HepG2 (cell line): ENCODE data around the gene PCIF1. TPM values are rescaled to one million over a fixed set of nuclear protein-coding genes. Genes with fewer than 3 reads are reported as not detected.

Experiments
- ATAC-seq: fragments of 200-7000 bp; cut with Tn5 transposase; 3 replicates; pipeline ENCODE4 v1.9.1; 2020; ENCODE audit warnings: mild to moderate bottlenecking, moderate library complexity
- BruUV-seq: library from RNA; stranded (reverse); fragments of 400-500 nt; replicated peaks from 2 replicates; lab custom pipeline; 2021; lab: Mats Ljungman, UMichigan
- CTCF ChIA-PET: fragments of 300-600 bp; formaldehyde crosslinking; extraction: SDS; loops from one replicate; lab custom pipeline; 2021; ENCODE audit warnings: low total read pairs, inconsistent platforms, low intra/inter-chr PET ratio; lab: Yijun Ruan, JAX
- POLR2A ChIA-PET: fragments of 350-600 bp; sonication (Branson Sonifier 250); formaldehyde crosslinking; loops from one replicate; lab custom pipeline; 2020; ENCODE audit warnings: antibody characterized with exemption, inconsistent platforms; lab: Yijun Ruan, JAX
- DNase-seq: peaks from one replicate; pipeline ENCODE4 v3.0.0-alpha.2; 2015; ENCODE audit warnings: low spot score
- FAIRE-seq: peaks from 3 replicates; lab custom pipeline; 2011; peaks lifted over from hg19 to GRCh38; lab: Jason Lieb, UNC
- H2AFZ ChIP-seq: one replicate; pipeline ENCODE4 v1.6.1; 2011; ENCODE audit warnings: low read length, inconsistent platforms
- H3K27ac ChIP-seq: fragments of 300-600 bp; 3 replicates; pipeline ENCODE4 v1.8.0; 2011; ENCODE audit warnings: mixed run types, mild to moderate bottlenecking, mixed read lengths, low read length, inconsistent platforms; ENCODE audit not compliant: insufficient read depth; ENCODE audit errors: extremely low read length
- H3K27me3 ChIP-seq, 2 experiments: fragments of 200-600 bp in 1 of 2; 2 replicates in 1 of 2; 3 replicates in 1 of 2; pipeline versions ENCODE4 v1.6.0 to v1.8.0; 2011; ENCODE audit warnings: low read length in 2 of 2, mild to moderate bottlenecking in 2 of 2, moderate library complexity in 2 of 2, inconsistent platforms in 1 of 2; ENCODE audit not compliant: insufficient read depth in 2 of 2, control insufficient read depth in 1 of 2
- H3K36me3 ChIP-seq, 2 experiments: fragments of 200-600 bp in 1 of 2; replicated peaks in 1 of 2; 2 replicates in 1 of 2; 3 replicates in 1 of 2; pipeline versions ENCODE4 v1.5.1 to v1.8.0; 2011; ENCODE audit warnings: low read length in 2 of 2, inconsistent platforms in 1 of 2; ENCODE audit not compliant: insufficient read depth in 2 of 2, control insufficient read depth in 1 of 2
- H3K4me1 ChIP-seq: 2 replicates; pipeline ENCODE4 v1.5.1; 2012; ENCODE audit warnings: low read length, inconsistent platforms; ENCODE audit not compliant: insufficient read depth
- H3K4me2 ChIP-seq: 2 replicates; pipeline ENCODE4 v1.6.0; 2011; ENCODE audit warnings: low read depth, low read length, inconsistent platforms
- H3K4me3 ChIP-seq, 3 experiments: fragments of 200-600 bp in 1 of 3; sonication (generic), shearing (Covaris generic) in 1 of 3; replicated peaks in 1 of 3; 2 replicates each; pipeline ENCODE4 v1.5.1; 2011 to 2016; ENCODE audit warnings: low read length in 3 of 3, inconsistent platforms in 2 of 3, low read depth in 2 of 3, mild to moderate bottlenecking in 2 of 3, control low read depth in 1 of 3, mixed read lengths in 1 of 3; ENCODE audit not compliant: insufficient read depth in 1 of 3
- H3K79me2 ChIP-seq: one replicate; pipeline ENCODE4 v1.6.1; 2011; ENCODE audit warnings: low read length, inconsistent platforms; ENCODE audit not compliant: insufficient read depth
- H3K9ac ChIP-seq: 2 replicates; pipeline ENCODE4 v1.6.0; 2011; ENCODE audit warnings: mild to moderate bottlenecking, low read depth, low read length, inconsistent platforms; ENCODE audit not compliant: insufficient read depth
- H3K9me3 ChIP-seq: 2 replicates; pipeline ENCODE4 v1.5.1; 2012; ENCODE audit warnings: mild to moderate bottlenecking, low read length
- H4K20me1 ChIP-seq: 2 replicates; pipeline ENCODE4 v1.6.0; 2011; ENCODE audit warnings: inconsistent platforms, mild to moderate bottlenecking, low read length, moderate library complexity; ENCODE audit not compliant: insufficient read depth
- MED1 ChIP-seq: sonication (generic); formaldehyde crosslinking; IDR thresholded peaks from 2 replicates; pipeline ENCODE4 v1.4.0; 2020; ENCODE audit warnings: missing genetic modification reagents
- NFYB ChIP-seq: sonication (generic); formaldehyde crosslinking; IDR thresholded peaks from 2 replicates; pipeline ENCODE4 v1.4.0; 2020; ENCODE audit warnings: missing genetic modification reagents
- REL ChIP-seq: sonication (generic); formaldehyde crosslinking; conservative IDR thresholded peaks from 2 replicates; pipeline ENCODE4 v1.8.0; 2022; ENCODE audit warnings: mild to moderate bottlenecking, missing genetic modification reagents, moderate library complexity
- TEAD3 ChIP-seq: optimal IDR thresholded peaks from 2 replicates; pipeline ENCODE3; 2016; ENCODE audit warnings: borderline replicate concordance
- ZNF761 ChIP-seq: sonication (generic); formaldehyde crosslinking; conservative IDR thresholded peaks from 2 replicates; pipeline ENCODE4 v1.4.0; 2020; ENCODE audit warnings: mild to moderate bottlenecking, missing genetic modification reagents
- ZXDC ChIP-seq: sonication (generic); formaldehyde crosslinking; IDR thresholded peaks from 2 replicates; pipeline ENCODE4 v1.5.0; 2020; ENCODE audit warnings: mild to moderate bottlenecking, missing genetic modification reagents
- WGBS: methylation state at CpG from one replicate; pipeline ENCODE4 v1.1.6; 2017; ENCODE audit warnings: low lambda C conversion rate; 5-methylcytosine and 5-hydroxymethylcytosine counted together
- in situ Hi-C: cut with HindIII; loops from 2 replicates; pipeline ENCODE4 v1.10.0; 2017; ENCODE audit warnings: low pct_unique_long_range_greater_than_20kb; ENCODE audit not compliant: extremely low pct_ligation_motif_present
- intact Hi-C: fragments of 100-400 bp; cut with micrococcal nuclease; formaldehyde crosslinking; loops from one replicate; pipeline ENCODE4 v1.10.0; 2022; ENCODE audit not compliant: unreplicated experiment
- polyA plus RNA-seq, 8 experiments: library from polyadenylated mRNA; depleted of rRNA in 3 of 8; stranded (reverse) in 7 of 8; unstranded in 1 of 8; fragments of >200 nt; fragmentation: Illumina TruSeq in 4 of 8; extraction: Trizol in 4 of 8; gene quantifications; 2 replicates each; pipeline versions ENCODE4 v1.2.1 to v1.2.3, GENCODE V29; 2011 to 2016; ENCODE audit warnings: low read depth in 4 of 8, missing spikeins in 1 of 8, mixed read lengths in 1 of 8; ENCODE audit not compliant: insufficient read depth in 1 of 8
- total RNA-seq, 5 experiments: library from RNA; depleted of rRNA; stranded (reverse); fragments of >200 nt; fragmentation: Illumina TruSeq; extraction: Trizol; gene quantifications; 2 replicates each; pipeline ENCODE4 v1.2.3, GENCODE V29; 2016; ENCODE audit warnings: low read depth in 1 of 5
- TF ChIP-seq, protein P1 (sequence below): IDR thresholded peaks from 2 replicates; pipeline ENCODE4 v1.6.1; 2012; ENCODE audit warnings: low read depth, low read length, improper control_type of control experiment
- TF ChIP-seq, protein P2 (sequence below): IDR thresholded peaks from 2 replicates; pipeline ENCODE4 v1.6.1; 2016; ENCODE audit warnings: low read depth, missing genetic modification reagents, missing compliant biosample characterization

Gene PCIF1
- total and polyA plus RNA-seq, 2 of the 13 experiments (the other 11 are each of a cell fraction or from before 2014, with no cell fraction given), result 20.9 to 24.4 TPM

- in situ Hi-C loops, result no loop called here
- FAIRE-seq (no peak), ATAC-seq (no peak), DNase-seq (no peak)
- Histone ChIP-seq H3K4me3 (no peak overlapping the region), H3K79me2 (no peaks in the 10 kb centered on the region), H3K9ac (no peak overlapping the region), H2AFZ (no peak overlapping the region), H3K4me2 (no peak overlapping the region), H3K27ac (no peak overlapping the region), H3K27me3 (no peaks in the 10 kb centered on the region), H4K20me1 (no peaks in the 10 kb centered on the region), H3K9me3 (no peaks in the 10 kb centered on the region), H3K4me1 (no peaks in the 10 kb centered on the region), H3K36me3 (peaks cover 51 to 68% of the 10 kb centered on the region in 2 experiments)
- ChIA-PET POLR2A (interaction anchor here (0.9 to 1.5 kb wide), 4 partner anchors 8 to 67 kb away, joined by 4 to 9 read pairs (median 4); partner anchors contain the start of gene PCIF1), CTCF (no interaction called here)
- intact Hi-C loops, result no loop called here
- no TSS peak for BruUV-seq
- 91% methylated on average over 19 of the region's 19 CpGs for WGBS
- TF ChIP-seq TEAD3 (no peak), MED1 (no peak), NFYB (CRISPR knock-in tag) (no peak), ZNF761 (CRISPR knock-in tag) (no peak), ZXDC (no peak), REL (no peak)
- TF ChIP-seq, protein P1, sequence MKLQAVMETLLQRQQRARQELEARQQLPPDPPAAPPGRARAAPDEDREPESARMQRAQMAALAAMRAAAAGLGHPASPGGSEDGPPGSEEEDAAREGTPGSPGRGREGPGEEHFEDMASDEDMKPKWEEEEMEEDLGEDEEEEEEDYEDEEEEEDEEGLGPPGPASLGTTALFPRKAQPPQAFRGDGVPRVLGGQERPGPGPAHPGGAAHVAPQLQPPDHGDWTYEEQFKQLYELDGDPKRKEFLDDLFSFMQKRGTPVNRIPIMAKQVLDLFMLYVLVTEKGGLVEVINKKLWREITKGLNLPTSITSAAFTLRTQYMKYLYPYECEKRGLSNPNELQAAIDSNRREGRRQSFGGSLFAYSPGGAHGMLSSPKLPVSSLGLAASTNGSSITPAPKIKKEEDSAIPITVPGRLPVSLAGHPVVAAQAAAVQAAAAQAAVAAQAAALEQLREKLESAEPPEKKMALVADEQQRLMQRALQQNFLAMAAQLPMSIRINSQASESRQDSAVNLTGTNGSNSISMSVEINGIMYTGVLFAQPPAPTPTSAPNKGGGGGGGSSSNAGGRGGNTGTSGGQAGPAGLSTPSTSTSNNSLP, result no peak
- TF ChIP-seq, protein P2, sequence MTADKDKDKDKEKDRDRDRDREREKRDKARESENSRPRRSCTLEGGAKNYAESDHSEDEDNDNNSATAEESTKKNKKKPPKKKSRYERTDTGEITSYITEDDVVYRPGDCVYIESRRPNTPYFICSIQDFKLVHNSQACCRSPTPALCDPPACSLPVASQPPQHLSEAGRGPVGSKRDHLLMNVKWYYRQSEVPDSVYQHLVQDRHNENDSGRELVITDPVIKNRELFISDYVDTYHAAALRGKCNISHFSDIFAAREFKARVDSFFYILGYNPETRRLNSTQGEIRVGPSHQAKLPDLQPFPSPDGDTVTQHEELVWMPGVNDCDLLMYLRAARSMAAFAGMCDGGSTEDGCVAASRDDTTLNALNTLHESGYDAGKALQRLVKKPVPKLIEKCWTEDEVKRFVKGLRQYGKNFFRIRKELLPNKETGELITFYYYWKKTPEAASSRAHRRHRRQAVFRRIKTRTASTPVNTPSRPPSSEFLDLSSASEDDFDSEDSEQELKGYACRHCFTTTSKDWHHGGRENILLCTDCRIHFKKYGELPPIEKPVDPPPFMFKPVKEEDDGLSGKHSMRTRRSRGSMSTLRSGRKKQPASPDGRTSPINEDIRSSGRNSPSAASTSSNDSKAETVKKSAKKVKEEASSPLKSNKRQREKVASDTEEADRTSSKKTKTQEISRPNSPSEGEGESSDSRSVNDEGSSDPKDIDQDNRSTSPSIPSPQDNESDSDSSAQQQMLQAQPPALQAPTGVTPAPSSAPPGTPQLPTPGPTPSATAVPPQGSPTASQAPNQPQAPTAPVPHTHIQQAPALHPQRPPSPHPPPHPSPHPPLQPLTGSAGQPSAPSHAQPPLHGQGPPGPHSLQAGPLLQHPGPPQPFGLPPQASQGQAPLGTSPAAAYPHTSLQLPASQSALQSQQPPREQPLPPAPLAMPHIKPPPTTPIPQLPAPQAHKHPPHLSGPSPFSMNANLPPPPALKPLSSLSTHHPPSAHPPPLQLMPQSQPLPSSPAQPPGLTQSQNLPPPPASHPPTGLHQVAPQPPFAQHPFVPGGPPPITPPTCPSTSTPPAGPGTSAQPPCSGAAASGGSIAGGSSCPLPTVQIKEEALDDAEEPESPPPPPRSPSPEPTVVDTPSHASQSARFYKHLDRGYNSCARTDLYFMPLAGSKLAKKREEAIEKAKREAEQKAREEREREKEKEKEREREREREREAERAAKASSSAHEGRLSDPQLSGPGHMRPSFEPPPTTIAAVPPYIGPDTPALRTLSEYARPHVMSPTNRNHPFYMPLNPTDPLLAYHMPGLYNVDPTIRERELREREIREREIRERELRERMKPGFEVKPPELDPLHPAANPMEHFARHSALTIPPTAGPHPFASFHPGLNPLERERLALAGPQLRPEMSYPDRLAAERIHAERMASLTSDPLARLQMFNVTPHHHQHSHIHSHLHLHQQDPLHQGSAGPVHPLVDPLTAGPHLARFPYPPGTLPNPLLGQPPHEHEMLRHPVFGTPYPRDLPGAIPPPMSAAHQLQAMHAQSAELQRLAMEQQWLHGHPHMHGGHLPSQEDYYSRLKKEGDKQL (CRISPR knock-in tag), result no peak
Observed at GRCh38 chr20:45957021-45957941, 22.8 kb downstream of the PCIF1 start.
